ENCODE data around the gene IPO13. TPM values are rescaled to one million over a fixed set of nuclear protein-coding genes. Genes with fewer than 3 reads are reported as not detected.

The IPO13 gene
- total RNA-seq, result 10 to 100 TPM; 22.0 to 27.2 TPM

GRCh38 chr1:43946236-43947060 is at the start of gene IPO13:
TSS of gene IPO13 (plus strand) at chr1:43946950. CDS start at chr1:43947601, 651 bp downstream.
- ChIA-PET CTCF (interaction anchor here (0.6 to 9.2 kb wide), 20 partner anchors 8 to 396 kb away, joined by 3 to 93 read pairs (median 4); partner anchors contain the start of genes ARTN, ATP6V0B and DPH2), POLR2A (interaction anchor here (0.7 kb wide), 2 partner anchors 12 to 220 kb away, joined by 3 read pairs; no protein-coding TSS in a partner anchor)
- Mint-ChIP-seq H3K27ac (peak within 1 kb of the TSS; percentile 94), H3K9me3 (no peaks in the 10 kb centered on the region), H3K4me1 (peaks cover 47% of the 10 kb centered on the region), H3K27me3 (no peaks in the 10 kb centered on the region), H3K36me3 (ENCODE audit: low read depth) (peaks cover 8% of the 10 kb centered on the region), H3K4me3 (peak within 1 kb of the TSS; percentile 80)
- peak; percentile 95 for DNase-seq

- ChIA-PET POLR2A (no interaction called here), CTCF (no interaction called here)
- Mint-ChIP-seq H3K27ac (no peak overlapping the region), H3K4me3 (no peak overlapping the region), H3K36me3 (ENCODE audit: low read depth) (peaks cover 8% of the 10 kb centered on the region), H3K4me1 (no peaks in the 10 kb centered on the region), H3K27me3 (no peaks in the 10 kb centered on the region), H3K9me3 (no peaks in the 10 kb centered on the region)
- no peak for DNase-seq
Measured at GRCh38 chr1:43898981-43899380, 47.8 kb upstream of the IPO13 start.

GRCh38 chr1:43900386-43900785 is 46.4 kb upstream of the IPO13 start:
- Mint-ChIP-seq H3K9me3 (no peaks in the 10 kb centered on the region), H3K27me3 (no peaks in the 10 kb centered on the region), H3K36me3 (ENCODE audit: low read depth) (peaks cover 6% of the 10 kb centered on the region), H3K4me3 (no peak overlapping the region), H3K27ac (no peak overlapping the region), H3K4me1 (no peaks in the 10 kb centered on the region)
- no peak for DNase-seq
- CTCF ChIA-PET, result interaction anchor here (0.5 to 1.1 kb wide), 5 partner anchors 9 to 43 kb away, joined by 3 read pairs; no protein-coding TSS in a partner anchor
- POLR2A ChIA-PET, result no interaction called here

GRCh38 chr1:43901196-43901961 is 45.4 kb upstream of the IPO13 start:
- Mint-ChIP-seq H3K27me3 (no peaks in the 10 kb centered on the region), H3K4me3 (no peak overlapping the region), H3K4me1 (no peaks in the 10 kb centered on the region), H3K36me3 (ENCODE audit: low read depth) (peaks cover 6% of the 10 kb centered on the region), H3K9me3 (no peaks in the 10 kb centered on the region), H3K27ac (no peak overlapping the region)
- CTCF ChIA-PET, result no interaction called here
- no peak for DNase-seq
- POLR2A ChIA-PET, result no interaction called here

- Mint-ChIP-seq H3K27me3 (no peaks in the 10 kb centered on the region), H3K4me3 (no peak overlapping the region), H3K27ac (peak overlapping the region; percentile 25), H3K36me3 (ENCODE audit: low read depth) (peaks cover 4% of the 10 kb centered on the region), H3K9me3 (no peaks in the 10 kb centered on the region), H3K4me1 (peaks cover 2% of the 10 kb centered on the region)
- ChIA-PET POLR2A (no interaction called here), CTCF (interaction anchor here (1.0 to 1.4 kb wide), 3 partner anchors 26 to 139 kb away, joined by 5 to 7 read pairs (median 6); no protein-coding TSS in a partner anchor)
- DNase-seq, result no peak
Measured at GRCh38 chr1:43902058-43902831, 44.5 kb upstream of the IPO13 start.

GRCh38 chr1:43904660-43905551 is 41.8 kb upstream of the IPO13 start:
- Mint-ChIP-seq H3K27me3 (no peaks in the 10 kb centered on the region), H3K4me3 (no peak overlapping the region), H3K4me1 (peaks cover 2% of the 10 kb centered on the region), H3K9me3 (no peaks in the 10 kb centered on the region), H3K36me3 (ENCODE audit: low read depth) (peaks cover 2% of the 10 kb centered on the region), H3K27ac (no peak overlapping the region)
- DNase-seq, result no peak
- ChIA-PET CTCF (no interaction called here), POLR2A (no interaction called here)

- ChIA-PET POLR2A (no interaction called here), CTCF (interaction anchor here (0.7 to 1.6 kb wide), 2 partner anchors 26 to 30 kb away, joined by 4 read pairs; no protein-coding TSS in a partner anchor)
- Mint-ChIP-seq H3K36me3 (ENCODE audit: low read depth) (no peaks in the 10 kb centered on the region), H3K27me3 (no peaks in the 10 kb centered on the region), H3K4me1 (peaks cover 2% of the 10 kb centered on the region), H3K4me3 (no peak overlapping the region), H3K9me3 (no peaks in the 10 kb centered on the region), H3K27ac (peak overlapping the region; percentile 4)
- no peak for DNase-seq
Measured at GRCh38 chr1:43908226-43908625, 38.5 kb upstream of the IPO13 start.

GRCh38 chr1:43908858-43909257 is 37.9 kb upstream of the IPO13 start:
- POLR2A ChIA-PET, result no interaction called here
- no peaks in the 10 kb centered on the region for H3K9me3 Mint-ChIP-seq
- no peaks in the 10 kb centered on the region for H3K27me3 Mint-ChIP-seq
- H3K4me3 Mint-ChIP-seq, result no peak overlapping the region
- H3K27ac Mint-ChIP-seq, result no peak overlapping the region
- CTCF ChIA-PET, result no interaction called here
- DNase-seq, result no peak
- H3K36me3 Mint-ChIP-seq (ENCODE audit: low read depth), result no peaks in the 10 kb centered on the region
- H3K4me1 Mint-ChIP-seq, result peaks cover 2% of the 10 kb centered on the region

GRCh38 chr1:43910343-43910742 is 36.4 kb upstream of the IPO13 start:
- Mint-ChIP-seq H3K9me3 (no peaks in the 10 kb centered on the region), H3K27ac (no peak overlapping the region), H3K4me3 (no peak overlapping the region), H3K27me3 (no peaks in the 10 kb centered on the region), H3K36me3 (ENCODE audit: low read depth) (no peaks in the 10 kb centered on the region), H3K4me1 (peaks cover 2% of the 10 kb centered on the region)
- DNase-seq, result no peak
- ChIA-PET POLR2A (no interaction called here), CTCF (interaction anchor here (1.2 to 2.1 kb wide), 2 partner anchors 10 to 24 kb away, joined by 3 to 6 read pairs; no protein-coding TSS in a partner anchor)

- no peaks in the 10 kb centered on the region for H3K9me3 Mint-ChIP-seq
- ChIA-PET CTCF (interaction anchor here (0.9 to 1.1 kb wide), 2 partner anchors 12 to 18 kb away, joined by 3 read pairs; no protein-coding TSS in a partner anchor), POLR2A (no interaction called here)
- no peak overlapping the region for H3K27ac Mint-ChIP-seq
- no peak for DNase-seq
- no peaks in the 10 kb centered on the region for H3K36me3 Mint-ChIP-seq (ENCODE audit: low read depth)
- H3K4me1 Mint-ChIP-seq, result no peaks in the 10 kb centered on the region
- H3K27me3 Mint-ChIP-seq, result no peaks in the 10 kb centered on the region
- no peak overlapping the region for H3K4me3 Mint-ChIP-seq
Measured at GRCh38 chr1:43912607-43913006, 34.1 kb upstream of the IPO13 start.

- ChIA-PET POLR2A (no interaction called here), CTCF (interaction anchor here (0.9 to 1.0 kb wide), 2 partner anchors 13 to 25 kb away, joined by 3 read pairs; no protein-coding TSS in a partner anchor)
- H3K27me3 Mint-ChIP-seq, result no peaks in the 10 kb centered on the region
- no peaks in the 10 kb centered on the region for H3K36me3 Mint-ChIP-seq (ENCODE audit: low read depth)
- no peak overlapping the region for H3K27ac Mint-ChIP-seq
- no peaks in the 10 kb centered on the region for H3K4me1 Mint-ChIP-seq
- DNase-seq, result no peak
- no peak overlapping the region for H3K4me3 Mint-ChIP-seq
- no peaks in the 10 kb centered on the region for H3K9me3 Mint-ChIP-seq
Measured at GRCh38 chr1:43913051-43913501, 33.7 kb upstream of the IPO13 start.

All from activated CD4-positive, alpha-beta T cell treated with anti-CD3 and anti-CD28 coated beads, Interleukin-2, amount 10 ng/mL, durations not matched to agents 7 days and 5 days (primary cell).